Nephron (organoid): ENCODE data around the gene NTRK2.
A peak's percentile ranks its signal among the peaks of the same experiment; 100 is the strongest.

Experiments used
- H3K27ac Mint-ChIP-seq, 3 experiments: 2 replicates each; pipeline ENCODE4 v1.8.0; 2020; ENCODE audit warnings: mixed read lengths in 3 of 3, mild to moderate bottlenecking in 2 of 3, moderate library complexity in 1 of 3
- H3K27me3 Mint-ChIP-seq: 2 replicates; pipeline ENCODE4 v1.8.0; 2021; ENCODE audit warnings: low read depth, mild to moderate bottlenecking, moderate library complexity, mixed read lengths
- H3K36me3 Mint-ChIP-seq: 2 replicates; pipeline ENCODE4 v1.8.0; 2020; ENCODE audit warnings: low read depth, mixed read lengths
- H3K4me1 Mint-ChIP-seq: 2 replicates; pipeline ENCODE4 v1.8.0; 2020; ENCODE audit warnings: mixed read lengths
- H3K4me3 Mint-ChIP-seq, 3 experiments: 2 replicates each; pipeline ENCODE4 v1.8.0; 2020; ENCODE audit warnings: mild to moderate bottlenecking in 3 of 3, mixed read lengths in 3 of 3, moderate library complexity in 2 of 3
- H3K9me3 Mint-ChIP-seq: 2 replicates; pipeline ENCODE4 v1.8.0; 2020; ENCODE audit warnings: mixed read lengths
- TF ChIP-seq, protein P1 (sequence below), 3 experiments: fragments of 200-600 bp; sonication (generic); IDR thresholded peaks; one replicate each; pipeline ENCODE4 v1.5.0; 2021; ENCODE audit warnings: antibody characterized with exemption in 3 of 3; ENCODE audit not compliant: unreplicated experiment in 3 of 3

NTRK2 gene

DNA sequence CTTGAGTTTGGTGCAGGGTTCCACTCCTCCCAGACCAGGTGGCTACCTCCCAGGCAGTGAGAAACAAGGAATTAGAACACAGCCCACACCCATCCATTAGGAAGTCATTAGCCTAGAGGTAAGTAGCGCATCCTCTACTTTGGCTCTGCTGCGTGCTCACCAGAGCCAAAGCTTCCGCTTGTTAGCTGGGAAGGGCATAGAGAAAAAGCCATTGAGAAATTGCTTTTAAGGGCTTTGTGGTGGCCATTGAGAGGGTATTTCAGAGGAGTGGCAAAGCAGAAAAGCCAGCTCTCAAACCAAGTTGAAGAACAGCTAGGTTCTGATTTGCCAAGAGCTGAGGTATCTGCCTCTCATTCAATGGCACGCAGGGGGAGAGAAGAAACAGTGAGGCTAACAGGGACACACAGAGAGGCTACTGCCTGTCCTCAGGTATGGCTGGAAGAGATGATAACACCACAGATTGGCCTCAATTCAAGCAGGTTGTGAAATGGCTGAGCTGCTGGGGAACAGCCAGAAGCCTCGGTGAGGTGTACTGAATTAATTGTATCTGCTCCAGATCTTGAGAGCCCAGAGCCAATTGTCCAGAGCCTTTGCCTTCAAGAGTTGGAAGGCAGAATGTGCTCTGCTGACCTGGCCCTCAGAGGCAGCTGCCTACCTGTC lies 119.4 kb downstream of the NTRK2 start:
- peaks cover 3% of the 10 kb centered on the region for H3K36me3 Mint-ChIP-seq
- no peak overlapping the region for H3K27ac Mint-ChIP-seq
- TF ChIP-seq, protein P1, sequence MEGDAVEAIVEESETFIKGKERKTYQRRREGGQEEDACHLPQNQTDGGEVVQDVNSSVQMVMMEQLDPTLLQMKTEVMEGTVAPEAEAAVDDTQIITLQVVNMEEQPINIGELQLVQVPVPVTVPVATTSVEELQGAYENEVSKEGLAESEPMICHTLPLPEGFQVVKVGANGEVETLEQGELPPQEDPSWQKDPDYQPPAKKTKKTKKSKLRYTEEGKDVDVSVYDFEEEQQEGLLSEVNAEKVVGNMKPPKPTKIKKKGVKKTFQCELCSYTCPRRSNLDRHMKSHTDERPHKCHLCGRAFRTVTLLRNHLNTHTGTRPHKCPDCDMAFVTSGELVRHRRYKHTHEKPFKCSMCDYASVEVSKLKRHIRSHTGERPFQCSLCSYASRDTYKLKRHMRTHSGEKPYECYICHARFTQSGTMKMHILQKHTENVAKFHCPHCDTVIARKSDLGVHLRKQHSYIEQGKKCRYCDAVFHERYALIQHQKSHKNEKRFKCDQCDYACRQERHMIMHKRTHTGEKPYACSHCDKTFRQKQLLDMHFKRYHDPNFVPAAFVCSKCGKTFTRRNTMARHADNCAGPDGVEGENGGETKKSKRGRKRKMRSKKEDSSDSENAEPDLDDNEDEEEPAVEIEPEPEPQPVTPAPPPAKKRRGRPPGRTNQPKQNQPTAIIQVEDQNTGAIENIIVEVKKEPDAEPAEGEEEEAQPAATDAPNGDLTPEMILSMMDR (IDR thresholded peaks at IDR 0.05; ENCODE audit: unreplicated experiment in 3 of 3): no peak
- peaks cover 32% of the 10 kb centered on the region for H3K4me1 Mint-ChIP-seq
- H3K4me3 Mint-ChIP-seq: no peak overlapping the region
- peaks cover 2% of the 10 kb centered on the region for H3K9me3 Mint-ChIP-seq
- H3K27me3 Mint-ChIP-seq: peaks cover 4% of the 10 kb centered on the region

DNA sequence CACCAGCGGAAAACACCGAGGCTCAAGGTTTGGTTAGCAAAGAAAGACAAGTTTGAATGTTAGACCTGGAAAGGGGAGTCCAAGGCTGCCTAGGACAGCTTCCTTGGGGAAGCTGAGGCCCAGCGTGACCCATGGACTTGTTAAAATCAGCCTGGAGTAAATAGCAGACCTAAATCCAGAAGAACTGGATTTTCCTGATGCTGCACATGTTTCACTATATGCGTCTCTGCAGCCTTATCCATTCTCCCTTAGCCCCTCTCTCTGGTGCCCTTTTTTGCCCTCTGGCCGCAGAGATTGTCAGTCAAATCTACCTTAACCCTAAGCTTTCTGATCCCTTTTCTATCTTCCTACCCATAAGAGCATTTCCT lies 119.9 kb downstream of the NTRK2 start:
- peaks cover 34% of the 10 kb centered on the region for H3K4me1 Mint-ChIP-seq
- peaks cover 3% of the 10 kb centered on the region for H3K36me3 Mint-ChIP-seq
- H3K9me3 Mint-ChIP-seq: peaks cover 2% of the 10 kb centered on the region
- H3K27ac Mint-ChIP-seq: no peak overlapping the region
- no peak overlapping the region for H3K4me3 Mint-ChIP-seq
- peaks cover 4% of the 10 kb centered on the region for H3K27me3 Mint-ChIP-seq
- TF ChIP-seq, protein P1 (IDR thresholded peaks at IDR 0.05; ENCODE audit: unreplicated experiment in 3 of 3): no peak

DNA sequence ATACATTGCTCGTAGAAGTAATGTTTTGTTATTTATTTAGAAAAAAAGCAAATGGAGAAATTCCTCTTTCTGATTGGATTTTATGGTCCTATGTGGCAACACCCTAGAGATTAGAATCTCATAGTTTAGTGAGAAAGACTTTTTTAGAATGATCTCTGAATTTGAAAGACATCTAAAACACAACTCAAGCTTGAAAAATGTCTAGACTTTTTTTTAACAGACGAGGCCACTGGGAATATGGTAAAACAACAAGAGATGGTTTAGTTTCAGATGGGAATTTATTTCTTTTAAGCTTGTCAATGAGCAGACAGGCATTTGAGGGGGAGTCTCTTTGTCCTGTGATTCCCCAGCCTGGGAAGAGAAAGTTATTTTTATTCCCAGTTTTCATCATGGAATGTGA lies 122.1 kb downstream of the NTRK2 start:
- Mint-ChIP-seq H3K27me3 (peaks cover 4% of the 10 kb centered on the region), H3K9me3 (peaks cover 2% of the 10 kb centered on the region), H3K27ac (peak overlapping the region; percentile 10 to 49 (median 29)), H3K36me3 (peaks cover 3% of the 10 kb centered on the region), H3K4me1 (peaks cover 19% of the 10 kb centered on the region), H3K4me3 (no peak overlapping the region)
- TF ChIP-seq, protein P1 (IDR thresholded peaks at IDR 0.05; ENCODE audit: unreplicated experiment in 3 of 3): no peak

DNA sequence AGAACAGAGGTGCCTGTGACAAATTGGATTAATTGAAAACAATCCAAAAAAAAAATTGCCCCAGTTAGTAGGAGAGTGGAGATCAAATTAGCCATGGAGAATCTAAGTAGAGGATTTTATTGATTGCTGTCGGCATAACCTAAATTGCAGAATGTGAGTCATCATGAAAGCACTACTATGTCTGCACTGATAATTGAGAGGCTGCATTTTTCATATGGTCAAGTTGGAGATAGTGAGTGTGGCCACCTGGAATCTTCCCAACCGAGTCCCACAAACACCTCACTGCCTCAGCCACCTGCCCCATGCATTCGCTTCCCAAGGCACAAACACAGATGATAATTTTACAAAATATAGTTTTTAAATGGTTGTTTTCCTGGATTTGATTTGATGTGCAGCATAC lies 123.7 kb downstream of the NTRK2 start:
- H3K36me3 Mint-ChIP-seq: peaks cover 3% of the 10 kb centered on the region
- peaks cover 4% of the 10 kb centered on the region for H3K27me3 Mint-ChIP-seq
- no peak overlapping the region for H3K4me3 Mint-ChIP-seq
- H3K9me3 Mint-ChIP-seq: peaks cover 2% of the 10 kb centered on the region
- TF ChIP-seq, protein P1 (IDR thresholded peaks at IDR 0.05; ENCODE audit: unreplicated experiment in 3 of 3): no peak
- H3K4me1 Mint-ChIP-seq: peaks cover 19% of the 10 kb centered on the region
- no peak overlapping the region for H3K27ac Mint-ChIP-seq

DNA sequence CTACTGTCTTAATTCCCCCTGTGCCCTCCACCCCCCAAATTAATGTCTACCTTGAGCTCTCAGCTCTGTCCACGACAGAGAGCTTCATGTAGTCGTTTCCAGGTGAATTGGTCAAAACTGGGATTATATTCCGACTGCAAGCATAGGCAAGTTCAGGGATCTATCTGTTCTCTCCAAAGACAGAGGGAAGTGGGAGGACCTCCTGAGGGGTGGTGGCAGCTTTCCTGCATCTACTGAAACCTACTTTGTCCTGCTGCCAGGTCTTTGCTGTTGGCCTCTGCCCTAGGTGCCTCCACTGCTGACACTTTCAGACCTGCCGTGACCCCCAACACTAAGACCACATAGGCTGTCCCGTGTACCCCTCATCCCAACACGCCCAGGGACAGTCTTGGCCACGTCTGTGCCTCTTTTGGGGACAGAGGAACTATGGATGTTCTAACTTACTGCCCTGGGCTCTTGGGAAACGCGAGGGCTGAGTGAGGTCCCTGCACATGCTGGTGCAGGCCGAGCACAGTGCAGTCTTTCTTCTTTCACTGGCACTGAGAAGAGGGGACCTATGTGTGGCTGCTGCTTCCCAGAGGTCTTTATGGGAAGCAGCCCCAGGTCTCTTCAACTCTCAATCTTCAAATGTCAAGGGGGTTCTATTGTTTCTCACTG lies 125.6 kb downstream of the NTRK2 start:
- TF ChIP-seq, protein P1 (IDR thresholded peaks at IDR 0.05; ENCODE audit: unreplicated experiment in 3 of 3): no peak
- Mint-ChIP-seq H3K27me3 (no peaks in the 10 kb centered on the region), H3K27ac (peak overlapping the region in 1 of 3 experiments; percentile 49), H3K9me3 (peaks cover 2% of the 10 kb centered on the region), H3K4me3 (no peak overlapping the region), H3K4me1 (peaks cover 19% of the 10 kb centered on the region), H3K36me3 (peaks cover 3% of the 10 kb centered on the region)

DNA sequence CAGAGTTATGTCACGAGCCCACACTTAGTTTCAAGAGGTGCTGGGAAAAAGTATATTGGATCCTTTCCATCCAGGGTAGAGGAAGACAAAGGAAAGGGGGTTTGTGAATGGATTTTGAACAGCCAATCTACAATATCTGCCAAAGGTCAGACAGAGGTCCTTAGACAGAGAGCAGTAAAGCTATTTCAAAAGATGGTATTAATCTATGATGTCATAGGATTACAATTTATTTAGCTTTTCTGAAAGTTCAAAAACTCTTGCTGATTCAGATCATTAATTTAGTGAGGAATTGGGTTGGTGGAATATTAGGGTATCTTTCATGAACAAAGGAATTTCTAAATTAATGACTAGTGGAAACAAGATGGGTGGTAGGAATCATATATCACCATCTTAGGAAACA lies 126.9 kb downstream of the NTRK2 start:
- Mint-ChIP-seq H3K36me3 (no peaks in the 10 kb centered on the region), H3K4me3 (no peak overlapping the region), H3K9me3 (no peaks in the 10 kb centered on the region), H3K4me1 (peaks cover 19% of the 10 kb centered on the region), H3K27ac (no peak overlapping the region), H3K27me3 (no peaks in the 10 kb centered on the region)
- TF ChIP-seq, protein P1 (IDR thresholded peaks at IDR 0.05; ENCODE audit: unreplicated experiment in 3 of 3): no peak
